ENCODE measurements around the gene FXYD6.

DNA sequence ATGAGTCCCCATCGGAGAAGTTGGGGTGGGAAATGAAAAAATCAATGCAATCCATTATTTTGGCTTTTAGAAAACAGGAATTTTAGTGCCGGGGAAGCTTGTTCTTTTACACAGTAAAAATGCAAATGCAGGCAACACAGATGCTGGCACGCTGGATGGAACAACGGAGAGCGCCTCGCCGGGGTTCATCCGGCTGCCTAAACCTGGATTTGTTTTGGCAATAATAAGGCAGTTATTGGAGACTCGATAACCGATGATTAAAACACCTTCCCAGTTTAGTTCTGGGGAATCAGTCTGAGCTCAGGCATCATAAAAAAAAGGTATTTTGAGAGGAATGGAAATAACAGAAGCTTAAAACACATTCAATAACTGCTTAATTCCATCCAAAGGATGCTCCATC lies 82.3 kb downstream of the FXYD6 start:
- TF ChIP-seq CTCF (IDR thresholded peaks at IDR 0.05) (no peak), EZH2 (IDR thresholded peaks at IDR 0.05; ENCODE audit: borderline replicate concordance, insufficient read depth, low read depth, low read length, poor library complexity, severe bottlenecking) (no peak)

Measured in B cell (primary cell).